Measurements from ENCODE around the gene TDRD5.

DNA sequence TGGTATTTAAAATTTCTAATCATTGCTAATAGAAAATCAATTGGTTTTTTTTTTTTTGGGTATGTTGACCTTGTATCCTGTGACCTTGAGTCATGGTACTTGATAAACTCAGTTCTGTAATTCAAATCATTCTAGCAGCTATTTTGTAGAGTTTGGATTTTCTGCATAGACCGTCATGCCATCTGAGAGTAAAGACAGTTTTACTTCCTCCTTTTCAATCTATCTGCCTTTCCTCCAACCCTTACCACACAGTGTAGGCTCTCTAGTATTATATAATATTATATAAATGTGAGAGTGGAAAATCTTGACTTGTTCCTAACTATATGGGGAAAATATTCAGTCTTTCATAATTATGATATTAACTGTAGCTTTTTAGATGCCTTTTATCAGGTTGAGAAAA, 7.0 kb downstream of the TDRD5 start:
- TF ChIP-seq, protein P1, sequence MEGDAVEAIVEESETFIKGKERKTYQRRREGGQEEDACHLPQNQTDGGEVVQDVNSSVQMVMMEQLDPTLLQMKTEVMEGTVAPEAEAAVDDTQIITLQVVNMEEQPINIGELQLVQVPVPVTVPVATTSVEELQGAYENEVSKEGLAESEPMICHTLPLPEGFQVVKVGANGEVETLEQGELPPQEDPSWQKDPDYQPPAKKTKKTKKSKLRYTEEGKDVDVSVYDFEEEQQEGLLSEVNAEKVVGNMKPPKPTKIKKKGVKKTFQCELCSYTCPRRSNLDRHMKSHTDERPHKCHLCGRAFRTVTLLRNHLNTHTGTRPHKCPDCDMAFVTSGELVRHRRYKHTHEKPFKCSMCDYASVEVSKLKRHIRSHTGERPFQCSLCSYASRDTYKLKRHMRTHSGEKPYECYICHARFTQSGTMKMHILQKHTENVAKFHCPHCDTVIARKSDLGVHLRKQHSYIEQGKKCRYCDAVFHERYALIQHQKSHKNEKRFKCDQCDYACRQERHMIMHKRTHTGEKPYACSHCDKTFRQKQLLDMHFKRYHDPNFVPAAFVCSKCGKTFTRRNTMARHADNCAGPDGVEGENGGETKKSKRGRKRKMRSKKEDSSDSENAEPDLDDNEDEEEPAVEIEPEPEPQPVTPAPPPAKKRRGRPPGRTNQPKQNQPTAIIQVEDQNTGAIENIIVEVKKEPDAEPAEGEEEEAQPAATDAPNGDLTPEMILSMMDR (IDR thresholded peaks at IDR 0.05), result no peak
- TF ChIP-seq POLR2A (IDR thresholded peaks at IDR 0.05), result no peak
